ENCODE measurements around the gene PAPPA2. TPM values are rescaled to one million over a fixed set of nuclear protein-coding genes. Genes with fewer than 3 reads are reported as not detected.
A peak's percentile ranks its signal among the peaks of the same experiment; 100 is the strongest.
"Not testable (repeated sequence)": the region's sequence is repeated elsewhere in the genome, so short reads cannot be mapped to it uniquely, and the experiment has no call there.

The PAPPA2 gene
- total RNA-seq, 1 donor from 2014 or later: 2.8 TPM

DNA sequence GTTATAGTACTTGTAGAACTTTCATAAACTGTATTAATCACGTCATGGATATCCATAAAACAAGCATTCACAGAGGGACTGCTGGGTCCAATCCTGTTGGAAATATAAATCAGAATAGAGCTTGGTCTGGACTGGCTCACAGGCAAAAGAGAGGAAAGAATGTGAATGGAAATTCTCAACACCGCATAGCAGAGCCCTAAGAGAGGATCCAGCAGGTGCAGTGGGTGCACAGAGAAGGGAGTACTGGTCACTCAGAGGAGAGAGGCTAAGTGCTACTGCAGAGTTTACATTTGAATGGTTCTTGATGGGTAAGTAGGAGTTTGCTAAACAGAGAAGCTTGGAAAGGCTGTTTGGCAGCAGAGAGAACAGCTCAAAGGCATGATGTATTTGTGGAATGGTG lies 231.7 kb downstream of the PAPPA2 start:
- DNase-seq: no peak

GRCh38 chr1:176696109-176696508 lies 233.1 kb downstream of the PAPPA2 start:
- no peak for DNase-seq

- DNase-seq: no peak
Measured at GRCh38 chr1:176696689-176697088, 233.7 kb downstream of the PAPPA2 start.

DNA sequence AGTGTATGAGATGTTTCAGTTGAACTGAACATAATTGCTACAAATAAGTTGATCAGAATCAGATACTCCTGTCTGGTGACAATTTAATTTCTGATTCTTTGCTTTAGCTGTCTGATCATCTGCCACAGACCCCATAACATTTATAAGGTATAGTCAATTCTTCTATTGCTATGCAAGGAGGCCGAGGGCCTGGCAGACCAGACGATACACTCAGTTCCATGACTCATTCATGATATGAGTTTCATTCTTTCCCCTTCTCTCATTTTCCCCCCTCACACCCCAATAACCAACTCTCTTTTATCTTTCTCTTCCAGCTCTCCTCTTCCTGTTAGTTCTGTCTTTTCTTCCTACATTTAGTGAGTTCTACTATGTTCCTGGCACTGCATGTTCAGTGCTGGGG lies 236.8 kb downstream of the PAPPA2 start:
- DNase-seq: no peak

DNA sequence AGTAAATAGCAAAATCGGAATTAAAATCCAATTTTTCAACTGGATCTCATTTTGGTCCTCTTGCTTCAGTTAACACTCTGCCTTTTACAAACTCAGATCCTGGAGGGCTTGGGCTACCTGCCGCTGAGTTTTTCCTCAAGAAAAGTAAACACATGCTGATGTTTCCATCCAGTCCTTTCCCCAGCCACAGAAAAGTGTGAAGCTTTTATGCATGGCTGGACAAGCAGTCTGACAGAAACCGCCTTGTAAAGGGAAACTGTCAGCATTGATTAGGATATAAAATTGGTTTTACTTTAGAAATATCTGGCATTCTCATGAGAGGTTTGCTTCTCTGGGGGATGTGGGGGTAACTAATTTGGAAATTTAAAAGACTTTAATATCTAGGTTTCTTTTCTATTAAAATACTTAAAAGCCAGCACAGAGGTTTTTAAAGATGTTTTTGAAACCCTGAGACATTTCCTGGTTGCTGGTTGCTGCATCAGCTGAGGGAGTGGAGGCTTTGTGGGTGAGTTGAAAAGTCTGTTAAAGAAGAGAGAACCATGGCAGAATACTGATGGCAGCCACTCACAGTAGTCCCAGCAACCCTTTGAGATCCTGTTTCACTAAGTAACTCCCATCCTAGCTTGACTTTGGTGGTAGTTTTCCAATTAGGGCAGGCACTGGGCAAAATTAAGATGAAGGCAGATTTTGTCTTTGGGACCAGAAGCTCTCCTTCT lies 238.3 kb downstream of the PAPPA2 start:
- DNase-seq: no peak

DNA sequence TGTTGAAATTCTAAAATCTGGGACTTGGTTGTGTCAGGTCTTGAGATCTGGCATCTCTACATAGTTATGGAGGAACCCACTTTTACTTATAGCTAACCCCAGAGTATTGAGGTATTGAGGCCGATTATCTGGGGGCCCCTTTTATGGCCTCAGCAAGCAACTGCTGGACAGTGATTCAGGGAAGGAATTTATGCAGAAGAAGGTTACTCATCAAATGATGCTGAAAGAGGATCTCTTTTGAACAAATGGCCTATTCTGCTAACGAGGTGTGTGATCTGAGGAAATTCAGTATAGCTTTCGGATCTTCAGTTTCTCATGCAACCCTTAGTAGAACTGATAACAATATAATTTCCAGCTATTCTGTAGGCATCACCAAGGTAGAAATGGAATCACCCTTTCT lies 239.9 kb downstream of the PAPPA2 start:
- DNase-seq: no peak

DNA sequence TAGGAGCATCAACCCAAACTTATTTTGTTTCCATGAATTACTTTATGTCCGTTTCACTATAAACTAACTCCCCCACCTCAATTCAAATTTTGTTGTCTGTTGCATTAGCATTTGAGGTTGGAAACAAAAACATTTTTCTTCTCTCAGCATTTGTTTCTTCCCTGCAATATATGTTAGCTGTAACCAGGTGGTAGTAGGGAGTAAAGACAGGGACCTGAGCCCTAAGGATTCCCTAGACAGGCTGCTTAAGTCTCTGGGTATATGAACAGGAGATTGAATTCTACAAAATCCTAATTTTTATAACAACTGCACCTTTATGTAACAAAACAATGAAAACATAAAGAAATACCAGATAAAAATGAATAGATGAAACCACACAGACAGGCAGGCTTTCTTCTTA lies 242.6 kb downstream of the PAPPA2 start:
- DNase-seq: no peak

DNA sequence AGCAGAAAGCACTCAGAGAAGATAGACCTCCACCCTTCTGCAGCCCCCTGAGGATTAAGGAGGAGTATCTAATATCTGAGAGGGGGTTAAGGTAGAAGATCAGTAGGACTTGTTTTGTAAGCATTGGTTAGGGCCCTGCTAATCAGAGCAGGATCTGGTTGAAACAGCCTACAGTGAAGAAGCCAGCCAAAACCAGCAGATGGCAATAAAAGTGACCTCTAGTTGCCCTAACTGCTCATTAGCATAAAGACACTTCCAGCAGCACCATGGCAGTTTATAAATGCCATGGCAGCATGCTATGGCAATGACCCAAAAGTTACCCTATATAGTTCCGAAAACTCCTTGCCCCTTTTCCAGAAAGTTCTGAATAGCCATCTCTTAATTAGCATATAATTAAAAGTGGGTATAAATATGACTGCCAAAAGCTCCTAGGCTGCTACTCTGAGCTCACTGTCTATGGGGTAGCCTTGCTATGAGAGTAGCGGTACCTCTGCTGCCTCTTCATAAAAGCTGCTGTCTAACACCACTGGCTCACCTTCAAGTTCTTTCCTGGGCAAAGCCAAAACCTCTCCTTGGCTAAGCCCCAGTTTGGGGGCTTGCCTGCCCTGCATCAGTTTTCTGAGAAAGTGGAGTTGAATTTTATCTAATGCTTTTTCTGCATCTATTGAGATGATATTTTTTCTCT lies 254.2 kb downstream of the PAPPA2 start:
- no peak for DNase-seq

DNA sequence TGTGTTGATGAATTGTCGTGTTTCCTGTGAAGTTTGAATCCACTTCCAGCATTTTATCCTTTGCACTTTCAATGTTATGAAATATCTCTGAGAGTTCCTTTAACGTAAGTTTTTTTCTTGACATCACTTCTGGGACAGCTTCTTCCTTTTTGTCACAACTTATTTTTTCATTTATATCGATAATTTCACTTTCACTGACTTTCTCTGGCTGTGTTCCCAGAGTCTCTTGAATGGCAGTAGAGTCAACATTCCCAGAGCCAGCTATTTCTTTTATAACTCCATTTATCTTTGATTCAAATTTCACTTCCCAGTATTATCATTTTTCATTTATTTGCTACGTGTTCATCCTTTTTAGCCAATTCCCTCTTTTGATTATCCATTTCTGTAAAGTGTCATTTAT lies 256.5 kb downstream of the PAPPA2 start:
- no peak for DNase-seq

DNA sequence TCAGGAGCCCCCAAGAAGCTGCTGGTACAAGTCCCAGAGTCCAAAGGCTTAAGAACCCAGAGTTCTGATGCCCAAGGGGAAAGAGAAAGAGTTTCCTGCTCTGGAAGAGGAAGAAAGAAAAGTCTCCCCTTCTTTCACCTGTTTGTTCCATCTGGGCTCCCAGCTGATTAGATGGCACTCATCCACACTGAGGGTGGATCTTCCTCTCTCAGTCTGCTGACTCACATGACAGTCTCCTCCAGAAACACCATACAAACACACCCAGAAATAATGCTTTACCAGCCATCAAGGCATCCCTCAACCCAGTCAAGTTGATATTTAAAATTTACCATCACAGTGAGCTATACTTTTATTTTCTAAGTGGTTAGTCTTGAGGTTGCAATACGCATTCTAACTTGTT lies 257.9 kb downstream of the PAPPA2 start:
- no peak for DNase-seq

GRCh38 chr1:176733661-176734060 lies 270.7 kb downstream of the PAPPA2 start:
- DNase-seq: no peak

- DNase-seq: no peak
Measured at GRCh38 chr1:176735201-176735600, 272.2 kb downstream of the PAPPA2 start.

- DNase-seq: no peak
Measured at GRCh38 chr1:176736015-176736414, 273.0 kb downstream of the PAPPA2 start.

DNA sequence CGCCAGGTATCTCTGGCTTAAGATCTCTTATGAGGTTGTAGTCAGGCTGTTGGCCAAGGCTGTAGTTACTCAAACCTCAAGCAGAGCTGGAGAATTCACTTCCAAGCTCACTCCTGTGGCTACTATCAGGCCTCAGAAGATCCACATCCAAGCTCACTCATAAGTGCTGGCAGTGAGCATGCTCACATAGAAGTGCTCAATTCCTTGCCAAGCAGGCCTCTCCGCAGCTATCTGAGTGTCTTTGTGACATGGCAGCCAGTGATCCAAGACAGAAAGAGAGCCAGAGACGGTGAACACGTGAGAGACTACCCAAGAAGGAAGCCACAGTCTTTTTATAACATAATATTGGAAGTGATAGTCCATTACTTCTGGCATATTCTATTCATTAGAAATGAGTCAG lies 278.2 kb downstream of the PAPPA2 start:
- no peak for DNase-seq

DNA sequence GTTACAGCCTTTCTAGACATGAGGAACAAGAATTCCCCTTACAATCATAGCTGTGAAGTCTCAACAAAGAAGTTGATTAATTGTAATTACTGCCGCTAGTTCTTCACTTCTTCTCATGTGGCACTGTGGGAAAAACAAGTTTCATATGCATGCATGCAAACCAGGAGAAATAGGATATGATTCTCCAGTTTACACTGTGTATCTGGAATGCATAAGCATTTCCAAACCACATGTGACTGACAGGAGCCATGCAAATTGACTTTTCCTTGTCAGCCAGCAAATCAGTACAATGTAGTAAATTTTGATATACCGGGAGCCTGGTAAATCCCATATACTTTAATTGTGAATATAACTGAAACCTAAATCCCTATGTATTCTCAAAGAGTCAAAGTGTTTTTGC lies 279.3 kb downstream of the PAPPA2 start:
- DNase-seq: peak; percentile 14

DNA sequence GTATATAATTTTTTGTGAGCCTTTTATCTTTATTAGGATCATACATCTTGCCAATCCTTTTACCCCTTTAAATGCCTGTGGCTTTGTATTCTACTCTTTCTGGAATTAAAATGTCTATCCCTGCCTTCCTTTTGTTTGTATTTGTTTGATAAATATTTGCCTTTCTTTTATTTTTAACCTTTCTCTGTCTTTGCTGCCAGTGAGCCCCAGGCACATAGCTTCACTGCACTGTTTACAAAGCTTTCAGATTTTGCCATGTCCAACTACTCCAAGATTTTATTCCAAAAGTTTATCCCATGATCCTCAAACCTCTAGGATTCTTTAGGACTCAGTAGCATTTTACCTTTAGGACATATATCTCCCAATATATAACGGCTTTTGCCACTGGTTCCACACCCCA lies 281.2 kb downstream of the PAPPA2 start:
- DNase-seq: no peak

DNA sequence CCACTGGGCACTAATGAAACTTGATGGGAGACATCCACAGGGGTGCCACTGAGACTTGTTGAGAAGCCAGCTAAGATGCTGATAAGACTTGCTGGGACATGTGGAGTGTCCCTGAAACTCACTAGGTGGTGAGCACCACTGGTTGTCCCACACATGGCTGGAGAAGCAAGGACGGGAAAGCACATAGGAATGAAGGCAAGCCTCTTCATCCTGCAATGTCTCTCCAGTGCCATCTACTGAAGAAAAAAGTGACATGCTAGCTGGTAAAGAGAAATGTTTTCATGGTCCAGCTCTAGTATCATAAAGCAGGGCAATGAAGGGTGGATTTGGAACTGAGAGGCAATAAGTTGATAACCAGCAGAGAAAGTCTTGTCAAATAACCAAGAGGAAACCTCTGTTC lies 283.0 kb downstream of the PAPPA2 start:
- no peak for DNase-seq

DNA sequence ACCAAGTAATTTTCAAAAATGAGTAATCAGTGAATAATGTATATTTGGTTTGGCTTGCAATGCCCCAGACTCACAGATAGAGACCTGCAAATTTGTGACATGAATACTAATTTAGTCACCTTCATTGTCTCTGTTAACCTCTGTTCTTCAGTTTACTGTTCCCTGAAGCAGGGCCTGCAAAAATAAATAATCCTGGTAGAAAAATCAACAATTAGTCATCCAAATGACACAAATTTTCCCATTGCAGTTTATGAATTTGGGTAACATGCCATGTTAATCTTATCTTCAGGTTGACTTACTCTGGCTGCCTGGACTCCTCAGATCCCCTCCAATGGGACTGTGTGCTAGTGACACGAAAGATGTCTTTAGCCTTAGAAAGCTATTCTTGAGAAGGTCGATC lies 289.5 kb downstream of the PAPPA2 start:
- DNase-seq: no peak

GRCh38 chr1:176754676-176755075 lies 291.7 kb downstream of the PAPPA2 start:
- no peak for DNase-seq

DNA sequence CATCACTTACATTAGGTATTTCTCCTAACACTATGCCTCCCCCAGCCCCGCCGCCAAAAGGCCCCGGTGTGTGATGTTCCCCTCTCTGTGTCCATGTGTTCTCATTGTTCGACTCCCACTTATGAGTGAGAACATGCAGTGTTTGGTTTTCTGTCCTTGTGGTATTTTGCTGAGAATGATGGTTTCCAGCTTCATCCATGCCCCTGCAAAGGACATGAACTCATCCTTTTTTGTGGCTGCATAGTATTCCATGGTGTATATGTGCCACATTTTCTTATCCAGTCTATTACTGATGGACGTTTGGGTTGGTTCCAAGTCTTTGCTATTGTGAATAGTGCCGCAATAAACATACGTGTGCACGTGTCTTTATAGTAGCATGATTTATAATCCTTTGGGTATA lies 293.8 kb downstream of the PAPPA2 start:
- DNase-seq: not testable (repeated sequence)

GRCh38 chr1:176765608-176766007 lies 302.6 kb downstream of the PAPPA2 start:
- no peak for DNase-seq

GRCh38 chr1:176766779-176767178 lies 303.8 kb downstream of the PAPPA2 start:
- DNase-seq: no peak

- DNase-seq: no peak
Measured at GRCh38 chr1:176767714-176768136, 304.8 kb downstream of the PAPPA2 start.

GRCh38 chr1:176768532-176768931 lies 305.6 kb downstream of the PAPPA2 start:
- no peak for DNase-seq
